Pons (tissue), 1 donor: ENCODE results near the gene ZNF792.
"Not testable (repeated sequence)": the region's sequence is repeated elsewhere in the genome, so short reads cannot be mapped to it uniquely, and the experiment has no call there.

Experiments used
- DNase-seq: peaks from one replicate; pipeline ENCODE4 v3.0.0-alpha.2; 2016; ENCODE audit warnings: low spot score

Gene ZNF792

DNA sequence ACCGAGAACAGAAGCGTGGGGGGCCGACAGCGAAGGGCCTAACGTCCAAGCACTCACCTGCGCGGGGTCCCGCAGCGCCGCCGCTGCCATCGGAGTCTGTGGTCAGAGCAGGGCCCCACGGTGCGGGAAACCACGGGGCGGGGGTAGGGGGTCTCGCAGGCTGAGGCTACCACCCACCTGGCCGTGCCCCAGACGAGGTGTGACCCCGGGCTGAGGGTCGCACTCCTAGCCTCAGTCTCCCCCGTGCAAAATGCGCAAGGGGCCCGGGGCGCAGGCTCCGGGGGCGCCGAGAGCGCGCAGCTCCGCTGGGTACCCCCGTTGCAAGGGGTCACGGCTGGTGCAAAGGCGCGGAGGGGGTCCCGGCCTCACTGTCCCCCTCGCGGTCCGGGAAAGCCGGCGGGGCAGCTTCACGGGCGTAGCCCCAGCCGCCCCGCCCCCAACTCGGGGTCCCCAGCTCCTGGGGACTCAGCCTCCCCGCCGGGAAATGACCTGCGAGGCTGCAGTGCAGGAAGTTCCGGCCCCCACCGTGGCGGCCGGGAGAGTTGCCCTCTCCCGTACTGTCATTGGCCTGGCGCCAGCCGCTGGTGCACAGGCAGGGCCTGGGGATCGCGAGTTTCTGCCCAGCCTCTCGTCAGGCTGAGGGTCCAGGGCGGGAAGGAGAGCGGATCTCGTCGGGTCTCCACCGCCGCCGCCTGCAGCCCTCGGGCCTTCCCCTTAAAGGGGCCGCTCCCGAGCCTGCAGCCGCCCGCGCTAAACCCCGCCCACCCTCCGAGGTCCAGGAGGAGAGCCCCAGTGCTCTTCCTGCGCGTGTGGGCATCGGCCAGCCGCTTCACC lies at the start of gene ZNF792:
Gene ZNF792, minus strand, starts transcription at position 657 of the 834 bp plus-strand sequence. Its CDS starts 567 bp downstream, at position 90.
- peak; percentile 30 for DNase-seq

DNA sequence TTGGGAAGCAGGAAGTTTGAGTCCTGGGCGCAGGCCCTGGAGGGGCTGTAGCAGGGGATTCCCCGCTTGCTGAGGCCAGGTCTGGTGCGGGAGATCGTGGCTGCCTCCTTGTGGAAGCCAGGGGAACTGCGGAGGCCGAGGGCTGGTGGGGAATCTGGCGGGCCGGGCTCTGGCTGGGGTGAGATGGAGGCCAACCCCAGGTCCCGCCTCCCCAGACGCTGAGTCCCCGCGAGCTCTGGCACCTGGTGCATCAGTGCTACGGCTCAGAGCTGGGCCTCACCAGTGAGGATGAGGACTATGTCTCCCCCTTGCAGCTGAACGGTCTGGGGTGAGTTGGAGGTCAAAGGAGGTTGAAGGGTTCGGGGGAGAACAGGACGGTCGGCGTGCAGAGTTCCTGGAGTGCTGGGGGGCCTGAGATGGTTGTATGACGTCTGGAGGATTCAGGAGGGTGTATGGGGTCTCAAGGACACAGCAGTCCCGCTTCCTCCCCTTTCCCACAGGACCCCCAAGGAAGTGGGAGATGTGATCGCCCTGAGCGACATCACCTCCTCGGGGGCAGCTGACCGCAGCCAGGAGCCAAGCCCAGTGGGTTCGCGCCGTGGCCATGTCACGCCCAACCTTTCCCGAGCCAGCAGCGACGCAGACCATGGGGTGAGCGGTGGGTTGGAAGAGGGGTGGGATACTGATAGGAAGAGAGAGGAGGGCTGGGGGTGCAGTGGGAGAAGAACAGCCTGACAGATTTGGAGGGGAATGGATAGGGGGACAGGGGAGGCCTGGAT lies 49.2 kb upstream of the ZNF792 start:
- no peak for DNase-seq

DNA sequence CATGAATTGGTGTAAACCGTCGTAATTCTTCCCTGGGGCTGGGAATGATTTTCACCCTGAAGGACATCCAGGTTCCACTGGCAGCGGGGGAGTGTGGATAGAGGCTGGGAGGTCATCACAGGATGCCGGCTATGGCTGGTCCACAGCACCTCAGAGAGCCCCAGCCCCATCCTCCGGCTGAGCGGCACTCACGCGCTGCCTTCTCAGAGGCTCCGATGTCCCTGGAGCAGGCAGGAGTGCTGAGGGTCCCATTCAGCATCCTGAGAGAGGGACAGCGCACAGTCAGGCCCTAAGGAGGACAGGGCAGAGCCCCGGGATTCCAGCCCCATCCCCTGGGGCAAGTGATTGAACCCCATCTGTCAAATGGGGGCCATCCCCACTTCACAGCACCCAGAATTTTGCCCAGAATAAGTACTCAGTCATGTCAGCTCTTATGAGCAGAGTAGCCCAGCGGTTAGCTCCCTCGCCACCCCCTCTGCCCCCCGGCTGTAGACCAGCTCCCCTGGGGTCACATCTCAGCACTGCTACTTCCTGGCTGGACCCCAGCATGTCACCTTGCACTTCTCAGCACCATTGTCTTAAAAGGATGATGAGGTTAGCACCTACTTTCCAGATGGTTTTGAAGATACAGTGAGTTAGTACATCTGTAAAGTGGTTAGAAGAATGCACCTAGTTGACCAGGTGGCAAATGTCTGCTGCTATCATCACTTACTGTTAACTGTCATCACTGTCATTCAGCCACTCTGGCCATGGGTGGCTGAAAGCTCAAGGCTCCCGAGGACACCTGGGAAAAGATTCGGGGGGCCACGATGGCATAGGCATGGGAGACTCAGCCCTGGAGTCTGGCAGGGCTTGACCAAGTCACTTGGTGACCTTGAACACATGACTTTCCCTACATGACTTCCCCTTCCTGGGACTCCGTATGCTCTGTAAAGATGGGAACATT lies 48.0 kb upstream of the ZNF792 start:
- DNase-seq = no peak

DNA sequence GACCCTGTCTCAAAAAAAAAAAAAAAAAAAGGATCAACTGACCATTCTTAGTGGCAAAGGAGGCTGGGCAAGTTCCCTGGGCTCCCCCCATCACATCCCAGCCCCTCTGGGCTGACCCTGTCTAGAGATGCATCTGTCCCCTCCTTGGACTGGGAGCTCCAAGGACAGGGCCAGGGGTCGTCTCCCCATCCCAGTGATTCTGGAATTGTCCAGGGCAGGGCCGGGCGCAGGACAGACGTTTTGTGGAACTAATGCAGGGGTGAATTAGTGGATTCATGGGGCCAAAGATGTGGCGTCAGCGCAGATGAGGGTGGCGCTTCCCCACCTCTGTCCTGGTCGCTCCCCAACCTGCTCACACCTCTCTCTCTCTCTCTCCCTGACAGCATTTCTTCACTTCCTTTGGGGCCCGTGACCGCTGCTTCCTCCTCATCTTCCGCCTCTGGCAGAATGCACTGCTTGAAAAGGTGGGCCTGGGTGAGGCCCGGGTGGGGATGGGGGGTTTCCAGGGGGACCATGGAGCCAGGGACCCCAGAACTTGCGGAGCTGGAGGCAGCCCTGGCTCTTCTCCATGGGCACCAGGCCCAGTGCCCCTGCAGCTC lies 47.2 kb upstream of the ZNF792 start:
- DNase-seq = no peak

DNA sequence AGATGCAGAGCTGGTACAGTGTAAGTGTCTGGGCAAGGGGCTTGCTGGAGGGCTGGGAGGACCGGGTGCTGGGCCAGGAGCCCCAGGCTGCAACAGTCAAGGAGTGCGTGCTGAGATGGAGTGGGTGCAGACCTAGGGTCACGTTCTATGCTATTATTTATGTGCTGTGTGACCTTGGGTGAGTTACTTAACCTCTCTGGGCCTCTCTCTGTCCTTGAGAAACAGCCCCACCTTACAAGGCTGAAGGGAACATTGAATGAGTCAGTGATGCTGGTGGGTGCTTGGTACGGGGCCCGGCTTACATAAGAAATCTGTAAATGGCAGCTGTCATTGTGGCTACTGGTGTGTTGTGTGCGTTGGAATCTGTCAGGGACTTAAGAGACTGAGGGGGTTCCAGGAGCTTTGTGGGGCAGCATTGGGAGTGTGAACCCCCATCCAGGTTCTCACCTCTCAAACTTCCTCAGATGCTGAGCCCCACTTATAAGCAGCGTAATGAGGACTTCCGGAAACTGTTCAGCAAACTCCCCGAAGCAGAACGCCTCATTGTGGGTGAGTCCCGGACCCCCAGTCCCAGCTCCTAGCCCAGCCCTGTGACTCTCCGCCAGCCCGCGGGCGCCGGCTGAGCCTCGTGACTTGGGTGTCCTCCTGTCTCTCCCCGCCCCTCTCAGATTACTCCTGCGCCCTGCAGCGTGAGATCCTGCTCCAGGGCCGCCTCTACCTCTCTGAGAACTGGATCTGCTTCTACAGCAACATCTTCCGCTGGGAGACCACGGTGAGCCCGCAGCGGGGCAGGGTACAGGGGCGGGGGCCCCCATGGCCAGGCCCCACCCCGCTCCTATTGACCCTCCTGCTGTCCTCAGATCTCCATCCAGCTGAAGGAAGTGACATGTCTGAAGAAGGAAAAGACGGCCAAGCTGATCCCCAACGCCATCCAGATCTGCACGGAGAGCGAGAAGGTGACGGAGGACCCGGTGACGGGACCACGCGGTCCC lies 45.7 kb upstream of the ZNF792 start:
- DNase-seq = no peak

DNA sequence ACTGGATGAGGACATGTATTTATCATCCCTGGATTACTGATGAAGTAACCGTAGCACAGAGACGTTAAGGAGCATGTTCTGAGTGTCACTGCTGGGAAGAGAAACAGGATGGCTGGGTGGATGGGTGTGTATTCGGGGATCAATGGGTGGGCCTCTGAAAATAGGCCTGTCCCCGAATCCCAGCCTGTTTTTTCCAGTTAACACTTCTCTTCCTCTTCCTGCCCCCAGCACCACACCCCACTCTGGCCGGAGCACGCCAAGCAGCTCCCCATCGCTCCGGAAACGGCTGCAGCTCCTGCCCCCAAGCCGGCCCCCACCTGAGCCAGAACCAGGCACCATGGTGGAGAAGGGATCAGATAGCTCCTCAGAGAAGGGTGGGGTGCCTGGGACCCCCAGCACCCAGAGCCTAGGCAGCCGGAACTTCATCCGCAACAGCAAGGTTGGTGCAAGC lies 44.9 kb upstream of the ZNF792 start:
- no peak for DNase-seq

DNA sequence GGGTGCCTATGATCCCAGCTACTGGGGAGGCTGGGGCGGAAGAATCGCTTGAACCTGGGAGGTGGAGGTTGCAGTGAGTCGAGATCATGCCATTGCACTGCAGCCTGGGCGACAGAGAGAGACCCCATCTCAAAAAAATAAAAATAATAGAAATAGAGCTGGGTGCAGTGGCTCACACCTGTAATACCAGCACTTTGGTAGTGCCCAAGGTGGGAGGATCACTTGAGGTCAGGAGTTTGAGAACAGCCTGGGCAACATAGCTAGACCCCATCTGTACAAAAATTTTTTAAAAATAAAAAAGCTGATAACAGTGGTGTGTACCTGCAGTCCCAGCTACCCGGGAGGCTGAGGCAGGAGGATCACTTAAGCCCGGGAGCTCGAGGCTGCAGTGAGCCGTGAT lies 43.4 kb upstream of the ZNF792 start:
- not testable (repeated sequence) for DNase-seq

DNA sequence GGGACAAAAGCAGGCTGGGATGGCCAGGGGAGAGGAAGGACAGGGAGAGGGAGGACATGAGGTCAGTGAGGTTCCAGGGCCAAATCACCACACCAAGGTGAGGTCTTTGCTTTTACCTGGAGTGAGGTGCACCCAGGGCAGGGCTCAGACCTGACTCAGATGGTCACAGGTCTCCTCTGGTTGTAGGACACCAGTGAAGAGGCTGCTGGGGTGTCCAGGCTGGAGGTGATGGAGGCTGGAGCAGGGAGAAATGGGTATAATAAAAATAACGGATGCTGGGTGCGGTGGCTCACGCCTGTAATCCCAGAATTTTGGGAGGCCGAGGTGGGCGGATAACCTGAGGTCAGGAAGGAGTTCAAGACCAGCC lies 43.0 kb upstream of the ZNF792 start:
- DNase-seq = no peak

DNA sequence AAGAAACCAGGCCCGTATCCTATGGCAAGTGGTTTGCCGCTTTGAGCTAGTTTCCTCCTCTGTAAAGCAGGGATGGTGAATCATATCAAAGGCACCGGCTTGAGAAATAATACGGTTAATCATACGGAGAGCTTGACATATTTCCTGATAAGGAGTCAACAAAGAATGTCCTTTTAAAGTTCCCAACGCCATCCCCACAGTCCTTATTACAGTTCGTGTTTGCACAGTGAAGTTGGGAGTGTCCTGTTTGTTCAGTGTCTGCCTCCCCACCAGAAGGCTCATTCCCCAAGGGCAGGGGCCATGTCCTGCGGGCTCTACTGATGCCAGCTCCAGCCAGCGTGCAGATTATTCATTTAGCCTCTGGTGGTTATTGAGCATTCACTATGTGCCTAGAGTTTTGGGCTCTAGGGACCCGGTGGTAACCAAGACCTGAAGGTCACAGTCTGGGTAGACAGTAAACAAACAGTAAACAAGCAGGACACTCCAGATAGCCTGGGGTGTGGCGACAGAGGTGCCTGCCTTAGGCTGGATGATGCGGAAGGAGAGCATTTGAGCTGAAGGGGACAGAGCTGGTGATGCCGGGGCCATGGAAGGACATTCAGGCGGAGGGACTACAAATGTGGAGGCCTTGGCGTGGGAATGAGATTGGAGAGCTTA lies 42.4 kb upstream of the ZNF792 start:
- DNase-seq = no peak

DNA sequence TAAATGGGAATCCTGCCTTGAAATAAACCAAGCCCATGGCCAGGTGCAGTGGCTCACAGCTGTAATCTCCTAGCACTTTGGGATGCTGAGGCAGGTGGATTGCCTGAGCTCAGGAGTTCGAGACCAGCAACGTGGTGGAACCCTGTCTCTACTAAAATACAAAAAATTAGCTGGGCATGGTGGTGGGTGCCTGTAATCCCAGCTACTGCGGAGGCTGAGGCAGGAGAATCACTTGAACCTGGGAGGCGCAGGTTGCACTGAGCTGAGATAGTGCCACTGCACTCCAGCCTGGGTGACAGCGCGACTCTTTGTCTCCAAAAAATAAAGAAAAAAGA lies 41.9 kb upstream of the ZNF792 start:
- DNase-seq = not testable (repeated sequence)

DNA sequence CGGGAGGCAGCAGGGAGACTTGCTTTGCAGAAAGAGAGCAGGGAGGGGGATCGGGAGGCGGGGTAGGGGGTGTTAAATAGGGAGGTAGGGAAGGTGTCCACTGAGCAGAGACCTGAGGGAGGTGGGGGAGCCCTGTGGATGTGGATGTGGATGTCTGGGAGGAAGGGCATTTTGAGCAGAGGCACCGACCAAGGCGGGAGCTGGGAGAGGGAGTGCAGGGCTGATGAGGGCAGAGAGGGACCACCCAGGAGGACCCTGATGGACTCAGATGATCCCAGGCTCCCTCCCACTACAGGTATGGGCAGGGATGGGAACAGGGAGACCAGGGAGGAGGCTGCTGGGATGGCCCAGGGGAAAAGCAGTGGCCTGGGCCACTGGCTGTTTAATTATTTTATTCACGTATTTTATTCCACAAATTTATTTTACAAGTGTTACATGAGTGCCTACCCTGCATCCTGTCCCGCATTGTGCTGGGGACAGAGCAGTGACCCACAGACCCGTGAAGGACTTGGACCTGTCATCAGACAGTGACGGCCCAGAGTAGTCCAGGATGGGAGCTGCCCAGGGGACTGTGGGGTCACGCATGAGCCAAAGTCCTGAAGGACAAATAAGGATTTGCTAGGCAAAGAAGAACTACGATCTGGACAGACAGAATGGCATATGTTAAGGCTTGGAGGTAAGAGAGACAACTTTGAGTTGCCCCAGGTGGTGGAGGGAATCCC lies 41.4 kb upstream of the ZNF792 start:
- no peak for DNase-seq

DNA sequence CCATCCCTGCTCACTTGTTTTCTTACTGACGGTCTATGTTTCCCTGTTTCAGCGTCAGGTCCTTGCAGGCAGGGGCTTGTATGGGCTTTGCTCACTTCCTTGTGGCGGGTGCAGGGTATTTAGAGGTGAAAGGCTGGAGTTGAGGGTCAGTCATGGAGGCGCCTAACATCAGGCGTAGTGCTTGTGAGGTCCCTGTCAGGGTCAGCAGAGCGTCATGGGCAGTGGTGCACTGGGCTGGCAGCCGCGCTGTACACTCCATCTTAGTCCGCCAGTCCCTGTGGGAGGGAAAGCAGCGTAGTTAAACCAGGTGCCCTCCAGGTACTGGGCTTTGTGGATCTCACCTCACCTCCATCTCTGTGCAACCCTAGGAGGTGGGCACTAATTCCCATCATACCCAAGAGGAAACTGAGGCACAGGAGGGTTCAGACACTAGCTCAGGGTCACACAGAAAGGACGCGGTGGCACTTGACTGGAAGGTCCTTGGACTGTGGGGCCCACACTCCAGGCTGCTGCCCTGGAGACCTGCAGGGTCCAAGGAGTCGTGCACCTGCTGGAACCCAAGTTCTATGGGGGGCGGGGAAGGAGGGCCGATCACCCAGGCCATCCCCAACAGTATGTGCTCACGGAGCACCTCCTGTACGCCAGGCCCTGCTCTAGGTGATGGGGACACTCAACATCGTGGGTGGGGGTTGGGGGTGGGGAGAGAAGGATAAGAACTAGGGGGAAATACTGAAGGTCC lies 40.7 kb upstream of the ZNF792 start:
- no peak for DNase-seq

DNA sequence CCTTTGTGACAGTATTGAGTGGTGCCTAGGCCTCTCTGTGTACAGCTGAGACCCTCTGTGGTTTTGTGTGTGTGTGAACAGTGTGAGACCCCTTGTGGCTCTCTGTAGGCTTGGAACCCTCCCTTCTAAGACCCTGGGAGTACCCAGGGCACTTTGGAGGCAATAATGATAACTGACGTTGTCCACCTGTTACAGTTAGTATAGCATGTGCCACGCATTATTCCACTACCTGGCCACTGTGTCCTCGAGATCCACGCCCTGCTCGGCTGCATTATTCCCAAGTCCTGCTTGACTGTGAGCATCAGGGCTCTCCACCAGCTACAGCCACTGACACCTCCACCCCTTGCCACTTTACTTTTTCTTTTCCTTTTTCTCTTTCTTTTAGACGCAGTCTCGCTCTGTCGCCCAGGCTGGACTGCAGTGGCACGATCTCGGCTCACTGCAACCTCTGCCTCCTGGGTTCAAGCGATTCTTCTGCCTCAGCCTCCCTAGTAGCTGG lies 38.1 kb upstream of the ZNF792 start:
- no peak for DNase-seq

DNA sequence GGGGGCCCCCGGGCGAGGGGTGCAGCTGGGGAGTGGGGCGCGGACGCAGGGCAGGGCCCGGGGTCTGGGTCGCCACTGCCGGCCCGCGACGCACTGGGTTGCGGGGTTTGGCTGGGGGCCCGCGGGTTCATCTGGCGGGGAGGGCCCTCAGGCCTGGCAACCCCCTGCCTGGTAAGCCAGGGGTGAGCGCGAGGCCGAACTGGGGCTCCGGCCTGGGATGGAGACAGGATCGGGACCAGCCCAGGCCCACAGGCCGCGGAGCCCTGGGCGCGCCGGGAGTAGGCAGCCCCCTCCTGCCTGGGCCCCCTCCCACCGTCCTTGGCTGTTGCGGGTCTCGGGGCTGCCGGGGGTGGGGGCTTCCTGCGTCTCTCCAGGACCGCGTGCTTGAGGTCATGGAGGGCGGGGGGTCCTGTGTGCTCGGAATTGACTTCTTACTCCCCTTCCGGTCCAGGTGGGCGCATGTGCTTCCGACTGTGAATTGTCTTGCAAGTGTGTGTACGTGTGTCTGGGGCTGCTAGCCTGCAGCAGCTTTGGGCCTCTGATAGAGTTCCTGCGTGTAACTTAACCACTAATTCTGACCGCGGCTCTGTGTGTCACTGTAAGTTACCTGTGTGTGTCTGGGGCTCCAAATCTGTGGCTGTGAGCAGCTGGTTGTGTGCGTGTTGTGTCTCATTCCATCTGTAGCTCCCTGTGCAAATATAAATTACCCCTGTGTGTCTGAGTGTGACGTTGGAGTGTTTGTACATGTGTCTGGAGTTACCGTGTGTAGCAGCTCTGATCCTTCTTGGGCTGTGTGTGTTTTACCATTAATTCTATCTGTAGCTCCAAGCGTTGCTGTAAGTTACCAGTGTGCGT lies 36.8 kb upstream of the ZNF792 start:
- no peak for DNase-seq

DNA sequence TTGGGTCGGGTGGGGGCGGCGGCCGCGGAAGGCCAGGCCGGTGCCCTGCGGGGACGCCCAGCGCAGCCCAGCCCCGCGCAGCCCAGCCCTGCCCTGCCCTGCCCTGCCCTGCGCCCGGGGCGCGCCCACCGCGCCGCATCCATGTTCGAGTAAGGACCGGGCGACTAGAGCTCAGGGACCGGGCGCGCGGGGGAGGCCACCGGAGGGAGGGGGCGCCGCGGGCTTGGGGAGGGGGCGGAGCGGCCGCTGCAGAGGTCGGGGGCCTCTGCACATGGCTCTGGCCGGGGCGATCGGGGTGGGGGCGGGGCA lies 36.3 kb upstream of the ZNF792 start:
- no peak for DNase-seq

DNA sequence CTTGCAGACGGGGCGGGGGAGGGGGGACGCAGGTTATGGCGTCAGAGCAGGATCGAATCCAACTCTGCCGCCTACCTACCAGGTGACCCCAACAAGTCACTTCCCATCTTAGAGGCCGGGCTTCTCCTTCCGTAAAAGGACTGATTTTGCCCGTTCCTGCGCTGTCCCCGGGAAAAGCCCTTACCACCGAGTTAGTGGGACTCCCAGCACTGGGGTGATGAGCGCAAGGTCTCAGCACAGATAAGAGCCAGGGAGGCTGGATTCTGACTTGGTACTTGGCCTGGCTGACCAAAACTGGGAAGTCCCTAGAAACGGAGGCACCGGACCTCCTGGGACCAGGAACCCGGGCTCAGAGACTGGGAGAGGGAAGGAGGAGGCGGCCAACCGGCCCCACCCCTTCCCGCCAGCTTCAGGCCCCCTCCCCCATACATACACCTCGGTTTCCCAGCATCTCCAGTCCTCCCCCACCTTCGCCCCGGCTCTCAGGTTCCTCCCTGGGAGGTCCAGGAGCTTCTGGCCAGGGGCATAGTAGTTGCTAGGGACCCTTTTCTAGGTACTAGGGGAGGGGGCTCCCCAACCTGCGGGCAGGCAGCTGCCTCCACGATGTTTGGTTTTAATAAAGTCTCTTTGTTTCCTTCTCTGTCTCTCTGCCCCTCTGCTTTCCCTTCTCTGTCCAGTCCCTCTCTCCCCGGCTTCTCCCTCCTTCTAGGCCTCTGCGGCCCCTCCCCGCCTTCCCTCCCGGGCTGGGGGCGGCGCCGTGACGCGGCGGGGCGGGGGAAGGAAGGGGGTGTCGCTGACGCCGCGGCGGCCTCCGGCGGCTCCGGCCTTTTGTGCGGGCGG lies 35.7 kb upstream of the ZNF792 start, which contains the start of gene GRAMD1A:
Gene GRAMD1A, plus strand, starts transcription at position 826 of the 840 bp plus-strand sequence. CDS start 156 bp downstream, outside the sequence.
- DNase-seq = peak; percentile 84
